ENCODE results near the gene LYRM7.

Gene LYRM7

DNA sequence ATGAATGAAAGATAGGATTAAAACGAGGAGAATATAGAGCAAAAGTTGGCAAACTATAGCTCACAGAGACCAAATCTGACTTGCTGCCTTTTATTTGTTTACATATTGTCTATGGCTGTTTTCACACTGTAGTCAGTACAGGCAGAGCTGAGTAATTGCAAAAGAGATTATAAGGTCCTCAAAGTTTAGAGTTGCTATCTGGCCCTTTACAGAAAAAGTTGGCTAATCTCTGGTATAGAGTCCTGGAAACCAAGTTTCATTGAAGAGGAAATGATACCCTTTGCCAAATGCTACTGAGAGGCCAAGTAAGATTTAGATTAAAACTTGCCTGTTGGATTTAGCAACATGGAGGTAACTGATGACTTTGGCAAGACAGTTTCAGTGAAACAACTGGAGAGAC lies 36.0 kb downstream of the LYRM7 start:
- TF ChIP-seq, protein P1, sequence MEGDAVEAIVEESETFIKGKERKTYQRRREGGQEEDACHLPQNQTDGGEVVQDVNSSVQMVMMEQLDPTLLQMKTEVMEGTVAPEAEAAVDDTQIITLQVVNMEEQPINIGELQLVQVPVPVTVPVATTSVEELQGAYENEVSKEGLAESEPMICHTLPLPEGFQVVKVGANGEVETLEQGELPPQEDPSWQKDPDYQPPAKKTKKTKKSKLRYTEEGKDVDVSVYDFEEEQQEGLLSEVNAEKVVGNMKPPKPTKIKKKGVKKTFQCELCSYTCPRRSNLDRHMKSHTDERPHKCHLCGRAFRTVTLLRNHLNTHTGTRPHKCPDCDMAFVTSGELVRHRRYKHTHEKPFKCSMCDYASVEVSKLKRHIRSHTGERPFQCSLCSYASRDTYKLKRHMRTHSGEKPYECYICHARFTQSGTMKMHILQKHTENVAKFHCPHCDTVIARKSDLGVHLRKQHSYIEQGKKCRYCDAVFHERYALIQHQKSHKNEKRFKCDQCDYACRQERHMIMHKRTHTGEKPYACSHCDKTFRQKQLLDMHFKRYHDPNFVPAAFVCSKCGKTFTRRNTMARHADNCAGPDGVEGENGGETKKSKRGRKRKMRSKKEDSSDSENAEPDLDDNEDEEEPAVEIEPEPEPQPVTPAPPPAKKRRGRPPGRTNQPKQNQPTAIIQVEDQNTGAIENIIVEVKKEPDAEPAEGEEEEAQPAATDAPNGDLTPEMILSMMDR (IDR thresholded peaks at IDR 0.05; ENCODE audit: low read depth, low read length) = no peak
- in situ Hi-C loops (cut with HindIII; ENCODE audit: low sequenced_read_pairs) = no loop called here
- no peak for DNase-seq (ENCODE audit: low read depth, low spot score)
- H3K4me3 ChIP-seq (ENCODE audit: low read depth, low read length) = no peak overlapping the region

- in situ Hi-C loops (cut with HindIII; ENCODE audit: low sequenced_read_pairs) = no loop called here
These were observed 38.4 kb downstream of the LYRM7 start for GRCh38 chr5:131209175-131209505.

GRCh38 chr5:131209506-131210150 lies 38.9 kb downstream of the LYRM7 start:
- H3K4me3 ChIP-seq (ENCODE audit: low read depth, low read length) = no peak overlapping the region
- in situ Hi-C loops (cut with HindIII; ENCODE audit: low sequenced_read_pairs) = no loop called here
- TF ChIP-seq, protein P1 (IDR thresholded peaks at IDR 0.05; ENCODE audit: low read depth, low read length) = no peak
- no peak for DNase-seq (ENCODE audit: low read depth, low spot score)

More at GRCh38 chr5:131209175-131209505, 38.4 kb downstream of the LYRM7 start:
- H3K4me3 ChIP-seq (ENCODE audit: low read depth, low read length) = no peak overlapping the region
- DNase-seq (ENCODE audit: low read depth, low spot score) = no peak
- TF ChIP-seq, protein P1 (IDR thresholded peaks at IDR 0.05; ENCODE audit: low read depth, low read length) = no peak

DNA sequence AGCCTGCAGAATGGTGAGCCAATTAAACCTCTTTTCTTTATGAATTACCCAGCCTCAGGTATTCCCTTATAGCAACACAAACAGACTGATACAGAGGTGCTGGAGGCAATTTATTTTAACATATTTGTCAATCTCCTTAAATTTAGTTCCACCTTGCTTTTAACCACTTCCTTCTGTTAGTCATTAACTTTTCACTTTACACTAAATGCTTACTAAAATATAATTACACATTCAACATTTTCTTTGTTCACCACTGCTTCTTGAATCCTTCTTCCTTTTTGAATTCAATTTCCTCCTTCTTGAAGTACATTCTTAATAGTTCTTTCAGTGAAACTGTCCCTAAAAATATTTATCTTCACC lies 39.4 kb downstream of the LYRM7 start:
- TF ChIP-seq, protein P1 (IDR thresholded peaks at IDR 0.05; ENCODE audit: low read depth, low read length) = no peak
- in situ Hi-C loops (cut with HindIII; ENCODE audit: low sequenced_read_pairs) = no loop called here
- H3K4me3 ChIP-seq (ENCODE audit: low read depth, low read length) = no peak overlapping the region
- DNase-seq (ENCODE audit: low read depth, low spot score) = no peak

GRCh38 chr5:131211669-131212068 lies 40.9 kb downstream of the LYRM7 start:
- in situ Hi-C loops (cut with HindIII; ENCODE audit: low sequenced_read_pairs) = no loop called here
- TF ChIP-seq, protein P1 (IDR thresholded peaks at IDR 0.05; ENCODE audit: low read depth, low read length) = no peak
- no peak overlapping the region for H3K4me3 ChIP-seq (ENCODE audit: low read depth, low read length)
- no peak for DNase-seq (ENCODE audit: low read depth, low spot score)

DNA sequence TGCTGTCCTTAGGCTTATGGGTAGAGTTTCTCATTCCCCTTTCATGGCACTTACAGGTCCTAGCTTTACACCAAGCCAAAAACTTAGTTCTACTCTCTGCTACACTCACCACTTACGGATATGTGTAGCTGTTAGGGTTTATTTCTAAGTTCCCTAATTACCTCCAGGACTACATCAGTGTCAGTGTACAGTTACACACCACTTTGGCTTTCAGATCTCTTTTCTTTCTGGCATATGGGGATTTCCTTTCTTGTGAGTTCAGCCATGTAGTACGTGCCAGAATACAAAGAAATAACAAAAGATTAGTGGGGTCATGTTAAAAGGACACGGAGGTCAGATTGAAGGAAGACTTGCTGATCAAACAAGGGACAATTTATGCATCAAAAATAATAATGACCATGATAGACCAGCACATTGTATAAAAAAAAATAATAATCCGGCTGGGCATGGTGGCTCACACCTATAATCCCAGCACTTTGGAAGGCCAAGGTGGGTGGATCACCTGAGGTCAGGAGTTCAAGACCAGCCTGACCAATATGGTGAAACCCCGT lies 41.8 kb downstream of the LYRM7 start:
- no peak overlapping the region for H3K4me3 ChIP-seq (ENCODE audit: low read depth, low read length)
- TF ChIP-seq, protein P1 (IDR thresholded peaks at IDR 0.05; ENCODE audit: low read depth, low read length) = no peak
- in situ Hi-C loops (cut with HindIII; ENCODE audit: low sequenced_read_pairs) = no loop called here
- no peak for DNase-seq (ENCODE audit: low read depth, low spot score)
